ENCODE measurements around the gene TLE2.

TLE2 gene

GRCh38 chr19:3036119-3036976, 7.3 kb upstream of the TLE2 start:
- peak; percentile 89 for DNase-seq

- DNase-seq = peak; percentile 95
Observed at GRCh38 chr19:3035542-3036118, 6.5 kb upstream of the TLE2 start.

GRCh38 chr19:3034656-3035541, 5.8 kb upstream of the TLE2 start:
- peak; percentile 67 for DNase-seq

GRCh38 chr19:3034406-3034655, 5.3 kb upstream of the TLE2 start:
- no peak for DNase-seq

- no peak for DNase-seq
Observed at GRCh38 chr19:3033595-3034405, 4.7 kb upstream of the TLE2 start.

GRCh38 chr19:3031607-3031867, 2.5 kb upstream of the TLE2 start:
- no peak for DNase-seq

GRCh38 chr19:3028305-3029064, 595 bp downstream of the TLE2 start:
- DNase-seq = no peak

GRCh38 chr19:3027981-3028304, 1.1 kb downstream of the TLE2 start:
- DNase-seq = no peak

- DNase-seq = no peak
Observed at GRCh38 chr19:3027292-3027691, 1.8 kb downstream of the TLE2 start.

- DNase-seq = no peak
Observed at GRCh38 chr19:3026768-3027167, 2.3 kb downstream of the TLE2 start.

GRCh38 chr19:3025549-3025886, 3.6 kb downstream of the TLE2 start:
- no peak for DNase-seq

- DNase-seq = no peak
Observed at GRCh38 chr19:3024870-3025548, 4.1 kb downstream of the TLE2 start.

- peak; percentile 49 for DNase-seq
Observed at GRCh38 chr19:3024509-3024869, 4.6 kb downstream of the TLE2 start.

GRCh38 chr19:3020321-3020960, 8.6 kb downstream of the TLE2 start:
- no peak for DNase-seq

- no peak for DNase-seq
Observed at GRCh38 chr19:3019211-3019854, 9.7 kb downstream of the TLE2 start.

GRCh38 chr19:3017923-3018322, 11.2 kb downstream of the TLE2 start:
- no peak for DNase-seq

- DNase-seq = no peak
Observed at GRCh38 chr19:3015126-3016057, 13.7 kb downstream of the TLE2 start.

- no peak for DNase-seq
Observed at GRCh38 chr19:3014135-3014534, 14.9 kb downstream of the TLE2 start.

GRCh38 chr19:3013263-3013725, 15.8 kb downstream of the TLE2 start:
- DNase-seq = no peak
